Activated CD4-positive, alpha-beta T cell treated with anti-CD3 and anti-CD28 coated beads for 36 hours (primary cell): ENCODE measurements around the gene ST7. TPM values are rescaled to one million over a fixed set of nuclear protein-coding genes. Genes with fewer than 3 reads are reported as not detected.
"Not testable (repeated sequence)": the region's sequence is repeated elsewhere in the genome, so short reads cannot be mapped to it uniquely, and the experiment has no call there.

Experiments
- ATAC-seq: fragments of 200-7000 bp; cut with Tn5 transposase; one replicate; pipeline ENCODE4 v1.10.0; 2021; ENCODE audit warnings: mild to moderate bottlenecking, moderate library complexity
- CTCF ChIA-PET: fragments of 350-600 bp; sonication (Branson Sonifier 250); formaldehyde crosslinking; loops from one replicate; lab custom pipeline; 2021; ENCODE audit warnings: antibody characterized with exemption; lab: Charles Lee
- POLR2A ChIA-PET: fragments of 350-600 bp; sonication (Branson Sonifier 250); formaldehyde crosslinking; loops from one replicate; lab custom pipeline; 2021; ENCODE audit warnings: antibody characterized with exemption, inconsistent platforms; lab: Charles Lee
- DNase-seq: peaks from one replicate; pipeline ENCODE4 v3.0.0-alpha.2; 2020
- H3K27ac Mint-ChIP-seq: one replicate; pipeline ENCODE4 v1.8.0; 2021; ENCODE audit warnings: mixed read lengths
- H3K27me3 Mint-ChIP-seq: one replicate; pipeline ENCODE4 v1.8.0; 2021; ENCODE audit warnings: mixed read lengths
- H3K36me3 Mint-ChIP-seq: one replicate; pipeline ENCODE4 v1.8.0; 2021; ENCODE audit warnings: low read depth, mixed read lengths
- H3K4me1 Mint-ChIP-seq: one replicate; pipeline ENCODE4 v1.8.0; 2021; ENCODE audit warnings: mixed read lengths
- H3K4me3 Mint-ChIP-seq: one replicate; pipeline ENCODE4 v1.8.0; 2021; ENCODE audit warnings: mild to moderate bottlenecking, moderate library complexity, mixed read lengths
- H3K9me3 Mint-ChIP-seq: one replicate; pipeline ENCODE4 v1.8.0; 2021; ENCODE audit warnings: low read depth, mixed read lengths
- intact Hi-C, 2 experiments: fragments of 100-400 bp; cut with DNase I in 1 of 2; cut with micrococcal nuclease in 1 of 2; formaldehyde crosslinking; loops; one replicate each; pipeline versions ENCODE4 v1.14.2 to v1.15.1; 2022 to 2024; cut with DNase I, micrococcal nuclease
- total RNA-seq, 2 experiments: library from RNA; stranded (reverse); gene quantifications; one replicate each; pipeline ENCODE4 v1.2.3, GENCODE V29; 2021

The ST7 gene
- total RNA-seq, 2 experiments from 2014 or later: 6.4 to 8.1 TPM

- no peak overlapping the region for H3K4me3 Mint-ChIP-seq
- ATAC-seq (no peak), DNase-seq (no peak)
- no peak overlapping the region for H3K27ac Mint-ChIP-seq
- no peaks in the 10 kb centered on the region for H3K27me3 Mint-ChIP-seq
- ChIA-PET CTCF (no interaction called here), POLR2A (interaction anchor here (0.6 kb wide), 1 partner anchor 174 kb away, joined by 3 read pairs; no protein-coding TSS in a partner anchor)
- intact Hi-C loops: loop anchor here in 1 of 2 experiments (10.0 kb wide), 1 partner anchor 736 kb away; the partner anchor contains the start of gene TES
- no peaks in the 10 kb centered on the region for H3K36me3 Mint-ChIP-seq
- H3K9me3 Mint-ChIP-seq: no peaks in the 10 kb centered on the region
- peaks cover 24% of the 10 kb centered on the region for H3K4me1 Mint-ChIP-seq
Observed at GRCh38 chr7:116950889-116951351, 2.4 kb upstream of the ST7 start.

- Mint-ChIP-seq H3K9me3 (no peaks in the 10 kb centered on the region), H3K4me3 (no peak overlapping the region), H3K27ac (no peak overlapping the region), H3K4me1 (peaks cover 30% of the 10 kb centered on the region), H3K36me3 (no peaks in the 10 kb centered on the region), H3K27me3 (no peaks in the 10 kb centered on the region)
- DNase-seq (no peak), ATAC-seq (no peak)
- intact Hi-C loops: loop anchor here (2.0 to 10.0 kb wide), 2 partner anchors 737 to 1233 kb away; partner anchors contain the start of genes LSM8 (in 1 of the 2) and TES (in 1 of the 2)
- CTCF ChIA-PET: interaction anchor here (1.1 kb wide), 1 partner anchor 174 kb away, joined by 4 read pairs; no protein-coding TSS in a partner anchor
- POLR2A ChIA-PET: no interaction called here
Observed at GRCh38 chr7:116951366-116952292, 1.7 kb upstream of the ST7 start.

DNA sequence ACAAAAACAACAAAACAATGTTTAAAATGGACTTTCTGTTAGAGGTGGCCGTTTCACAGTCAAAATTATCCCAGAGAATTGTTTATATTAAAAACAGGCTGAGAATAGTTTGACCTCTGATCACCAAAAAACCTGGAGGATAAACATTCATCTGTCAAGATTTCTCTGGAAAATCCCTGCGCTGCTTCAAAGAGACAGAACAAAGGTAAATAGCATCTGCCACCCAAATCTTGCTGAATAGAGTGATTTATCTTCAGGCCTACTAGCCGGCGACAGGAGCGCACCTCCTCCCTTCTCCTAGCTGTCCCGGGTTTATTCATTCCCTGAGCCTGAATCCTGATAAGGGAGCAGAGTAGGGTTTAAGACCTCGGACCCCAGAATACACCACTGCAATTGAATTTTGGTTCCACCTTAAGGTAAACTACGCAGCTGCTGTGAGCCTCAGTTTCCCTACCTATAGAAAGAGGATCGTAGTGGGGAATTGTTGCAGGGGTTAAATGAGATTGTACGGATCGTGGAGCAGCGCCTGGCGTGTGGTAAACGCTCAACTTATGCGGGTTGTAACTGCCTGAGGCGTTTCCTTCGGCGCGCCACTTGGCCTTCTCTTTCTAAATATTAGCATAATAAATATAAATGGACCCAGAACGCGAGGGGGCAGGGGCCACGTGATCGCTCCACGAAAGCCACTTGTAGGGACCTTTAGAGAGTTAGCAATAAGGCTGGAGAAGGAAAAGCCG, 498 bp upstream of the ST7 start:
- H3K27ac Mint-ChIP-seq: peak overlapping the region; percentile 57
- ChIA-PET CTCF (interaction anchor here (0.9 to 1.2 kb wide), 4 partner anchors 20 to 175 kb away, joined by 3 to 4 read pairs (median 3); no protein-coding TSS in a partner anchor), POLR2A (interaction anchor here (1.3 kb wide), 1 partner anchor 158 kb away, joined by 3 read pairs; no protein-coding TSS in a partner anchor)
- ATAC-seq: no peak
- DNase-seq: no peak
- peaks cover 31% of the 10 kb centered on the region for H3K4me1 Mint-ChIP-seq
- H3K9me3 Mint-ChIP-seq: no peaks in the 10 kb centered on the region
- no peaks in the 10 kb centered on the region for H3K27me3 Mint-ChIP-seq
- no peaks in the 10 kb centered on the region for H3K36me3 Mint-ChIP-seq
- peak overlapping the region; percentile 93 for H3K4me3 Mint-ChIP-seq
- intact Hi-C loops: loop anchor here (1.0 to 10.0 kb wide), 4 partner anchors 59 to 1232 kb away; partner anchors contain the start of genes CAPZA2 (in 1 of the 2), LSM8 (in 1 of the 2) and TES (in 1 of the 2)

GRCh38 chr7:116953906-116954838, 871 bp downstream of the ST7 start:
- CTCF ChIA-PET: interaction anchor here (1.2 kb wide), 2 partner anchors 166 to 173 kb away, joined by 3 read pairs; no protein-coding TSS in a partner anchor
- H3K9me3 Mint-ChIP-seq: no peaks in the 10 kb centered on the region
- ATAC-seq (peak; percentile 10), DNase-seq (peak; percentile 43)
- intact Hi-C loops: loop anchor here (1.0 to 10.0 kb wide), 6 partner anchors 57 to 1231 kb away; partner anchors contain the start of genes CAPZA2 (in 2 of the 2), LSM8 (in 1 of the 2) and TES (in 1 of the 2)
- H3K4me3 Mint-ChIP-seq: peak overlapping the region; percentile 93
- POLR2A ChIA-PET: no interaction called here
- H3K27me3 Mint-ChIP-seq: no peaks in the 10 kb centered on the region
- H3K4me1 Mint-ChIP-seq: peaks cover 31% of the 10 kb centered on the region
- H3K36me3 Mint-ChIP-seq: no peaks in the 10 kb centered on the region
- H3K27ac Mint-ChIP-seq: peak overlapping the region; percentile 97

GRCh38 chr7:116955340-116955739, 2.0 kb downstream of the ST7 start:
- H3K27me3 Mint-ChIP-seq: no peaks in the 10 kb centered on the region
- H3K4me3 Mint-ChIP-seq: peak overlapping the region; percentile 93
- H3K27ac Mint-ChIP-seq: no peak overlapping the region
- intact Hi-C loops: loop anchor here in 1 of 2 experiments (2.0 to 10.0 kb wide), 3 partner anchors 55 to 741 kb away; partner anchors contain the start of genes CAPZA2 and TES
- DNase-seq: no peak
- POLR2A ChIA-PET: no interaction called here
- peaks cover 31% of the 10 kb centered on the region for H3K4me1 Mint-ChIP-seq
- CTCF ChIA-PET: no interaction called here
- no peaks in the 10 kb centered on the region for H3K36me3 Mint-ChIP-seq
- no peak for ATAC-seq
- no peaks in the 10 kb centered on the region for H3K9me3 Mint-ChIP-seq

GRCh38 chr7:116955801-116956476, 2.6 kb downstream of the ST7 start:
- Mint-ChIP-seq H3K27ac (peak overlapping the region; percentile 25), H3K4me3 (peak overlapping the region; percentile 31), H3K36me3 (no peaks in the 10 kb centered on the region), H3K4me1 (peaks cover 31% of the 10 kb centered on the region), H3K9me3 (no peaks in the 10 kb centered on the region), H3K27me3 (no peaks in the 10 kb centered on the region)
- ATAC-seq (peak; percentile 67), DNase-seq (peak; percentile 29)
- ChIA-PET CTCF (interaction anchor here (0.6 to 2.5 kb wide), 4 partner anchors 25 to 167 kb away, joined by 3 to 14 read pairs (median 6); no protein-coding TSS in a partner anchor), POLR2A (interaction anchor here (1.2 kb wide), 1 partner anchor 15 kb away, joined by 5 read pairs; no protein-coding TSS in a partner anchor)
- intact Hi-C loops: loop anchor here in 1 of 2 experiments (2.0 to 10.0 kb wide), 3 partner anchors 55 to 741 kb away; partner anchors contain the start of genes CAPZA2 and TES

GRCh38 chr7:116956477-116956804, 3.1 kb downstream of the ST7 start:
- no peak for ATAC-seq
- intact Hi-C loops: loop anchor here in 1 of 2 experiments (10.0 kb wide), 1 partner anchor 742 kb away; the partner anchor contains the start of gene TES
- ChIA-PET POLR2A (interaction anchor here (1.2 kb wide), 1 partner anchor 15 kb away, joined by 5 read pairs; no protein-coding TSS in a partner anchor), CTCF (interaction anchor here (0.6 to 2.5 kb wide), 6 partner anchors 26 to 166 kb away, joined by 3 to 14 read pairs (median 4); no protein-coding TSS in a partner anchor)
- Mint-ChIP-seq H3K27me3 (no peaks in the 10 kb centered on the region), H3K4me3 (no peak overlapping the region), H3K9me3 (no peaks in the 10 kb centered on the region), H3K27ac (peak overlapping the region; percentile 0), H3K4me1 (peaks cover 31% of the 10 kb centered on the region), H3K36me3 (no peaks in the 10 kb centered on the region)
- DNase-seq: no peak

DNA sequence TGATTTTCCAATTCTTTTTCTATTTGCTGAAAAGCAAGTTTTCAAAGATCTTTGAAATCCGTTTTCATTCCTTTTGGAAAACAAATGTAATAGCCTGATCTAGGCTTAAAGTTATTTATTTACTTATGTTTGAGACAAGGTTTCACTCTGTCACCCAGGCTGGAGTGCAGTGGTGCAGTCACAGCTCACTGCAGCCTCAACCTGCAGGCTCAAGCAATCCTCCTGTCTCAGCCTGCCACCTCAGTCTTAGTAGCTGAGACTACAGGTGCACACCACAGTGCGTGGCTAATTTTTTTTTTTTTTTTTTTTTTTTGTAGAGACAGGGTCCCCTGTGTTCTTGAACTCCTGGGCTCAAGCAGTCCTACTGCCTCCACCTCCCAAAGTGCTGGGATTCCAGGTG, 4.6 kb downstream of the ST7 start:
- POLR2A ChIA-PET: interaction anchor here (0.7 kb wide), 1 partner anchor 73 kb away, joined by 4 read pairs; no protein-coding TSS in a partner anchor
- H3K36me3 Mint-ChIP-seq: no peaks in the 10 kb centered on the region
- no peak overlapping the region for H3K27ac Mint-ChIP-seq
- H3K9me3 Mint-ChIP-seq: peaks cover 2% of the 10 kb centered on the region
- no peak overlapping the region for H3K4me3 Mint-ChIP-seq
- intact Hi-C loops: loop anchor here in 1 of 2 experiments (10.0 kb wide), 1 partner anchor 743 kb away; the partner anchor contains the start of gene TES
- H3K4me1 Mint-ChIP-seq: peaks cover 33% of the 10 kb centered on the region
- CTCF ChIA-PET: interaction anchor here (1.5 to 2.5 kb wide), 3 partner anchors 28 to 78 kb away, joined by 4 to 14 read pairs (median 9); no protein-coding TSS in a partner anchor
- DNase-seq (no peak), ATAC-seq (no peak)
- H3K27me3 Mint-ChIP-seq: no peaks in the 10 kb centered on the region

- POLR2A ChIA-PET, CTCF ChIA-PET, H3K27ac Mint-ChIP-seq, H3K36me3 Mint-ChIP-seq, intact Hi-C loops, ATAC-seq, H3K9me3 Mint-ChIP-seq, H3K27me3 Mint-ChIP-seq, H3K4me1 Mint-ChIP-seq, DNase-seq, H3K4me3 Mint-ChIP-seq: not testable (repeated sequence)
Observed at GRCh38 chr7:116961966-116962673, 8.8 kb downstream of the ST7 start.
